Measurements from ENCODE around the gene HELZ2.

The HELZ2 gene

DNA sequence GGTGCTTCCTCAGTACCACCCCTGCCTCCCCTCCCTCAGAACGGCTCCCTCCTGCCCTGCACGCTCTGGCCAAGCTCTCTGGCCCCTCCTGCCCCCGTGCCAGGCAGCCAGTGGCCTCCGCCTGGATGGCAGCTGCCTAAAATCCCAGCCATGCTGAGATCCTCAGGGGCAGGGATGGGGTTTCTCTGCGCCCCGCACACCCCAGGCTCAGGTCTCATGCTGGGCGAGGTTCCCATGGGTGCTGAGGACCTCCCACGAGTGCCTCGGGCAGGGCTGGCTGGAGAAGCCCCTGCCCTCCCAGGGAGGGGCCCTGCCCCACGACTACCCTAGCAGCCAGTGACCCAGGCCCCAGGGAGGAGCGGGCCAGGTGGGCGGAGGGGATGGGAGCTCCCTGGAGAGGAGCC, 39.6 kb downstream of the HELZ2 start:
- H3K27ac ChIP-seq, result no peak overlapping the region

DNA sequence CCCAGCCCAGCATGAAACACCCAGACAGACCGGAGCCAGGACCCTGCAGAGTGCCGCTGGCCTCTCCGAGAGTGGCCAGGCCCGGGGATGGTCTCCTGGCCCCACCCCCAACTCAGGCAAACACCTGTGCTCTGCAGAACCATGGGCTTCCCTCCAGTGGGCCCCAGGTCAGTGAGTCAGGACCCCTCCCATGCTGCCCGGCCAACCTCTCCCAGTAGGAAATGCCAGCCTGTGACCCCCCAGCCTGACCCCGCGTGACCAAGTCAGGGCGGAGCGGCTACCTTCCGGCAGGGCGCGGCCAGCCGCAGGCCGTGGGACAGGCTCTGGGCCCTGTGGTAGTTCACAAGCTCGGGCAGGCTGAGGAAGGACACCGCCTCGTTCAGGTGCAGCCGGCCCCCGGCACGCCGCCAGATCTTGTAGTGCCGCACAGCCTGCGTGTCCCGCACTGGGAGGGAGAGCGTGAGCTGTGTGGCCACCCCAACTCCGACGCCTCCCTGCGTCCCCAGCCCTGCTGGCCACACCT, 40.1 kb downstream of the HELZ2 start:
- TF ChIP-seq, protein P1, sequence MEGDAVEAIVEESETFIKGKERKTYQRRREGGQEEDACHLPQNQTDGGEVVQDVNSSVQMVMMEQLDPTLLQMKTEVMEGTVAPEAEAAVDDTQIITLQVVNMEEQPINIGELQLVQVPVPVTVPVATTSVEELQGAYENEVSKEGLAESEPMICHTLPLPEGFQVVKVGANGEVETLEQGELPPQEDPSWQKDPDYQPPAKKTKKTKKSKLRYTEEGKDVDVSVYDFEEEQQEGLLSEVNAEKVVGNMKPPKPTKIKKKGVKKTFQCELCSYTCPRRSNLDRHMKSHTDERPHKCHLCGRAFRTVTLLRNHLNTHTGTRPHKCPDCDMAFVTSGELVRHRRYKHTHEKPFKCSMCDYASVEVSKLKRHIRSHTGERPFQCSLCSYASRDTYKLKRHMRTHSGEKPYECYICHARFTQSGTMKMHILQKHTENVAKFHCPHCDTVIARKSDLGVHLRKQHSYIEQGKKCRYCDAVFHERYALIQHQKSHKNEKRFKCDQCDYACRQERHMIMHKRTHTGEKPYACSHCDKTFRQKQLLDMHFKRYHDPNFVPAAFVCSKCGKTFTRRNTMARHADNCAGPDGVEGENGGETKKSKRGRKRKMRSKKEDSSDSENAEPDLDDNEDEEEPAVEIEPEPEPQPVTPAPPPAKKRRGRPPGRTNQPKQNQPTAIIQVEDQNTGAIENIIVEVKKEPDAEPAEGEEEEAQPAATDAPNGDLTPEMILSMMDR (conservative IDR thresholded peaks at IDR 0.05), result no peak
- no peak overlapping the region for H3K27ac ChIP-seq

More for the DNA sequence above, 39.6 kb downstream of the HELZ2 start:
- TF ChIP-seq, protein P1 (conservative IDR thresholded peaks at IDR 0.05), result no peak
- TF ChIP-seq ZFX (IDR thresholded peaks at IDR 0.05), result no peak

DNA sequence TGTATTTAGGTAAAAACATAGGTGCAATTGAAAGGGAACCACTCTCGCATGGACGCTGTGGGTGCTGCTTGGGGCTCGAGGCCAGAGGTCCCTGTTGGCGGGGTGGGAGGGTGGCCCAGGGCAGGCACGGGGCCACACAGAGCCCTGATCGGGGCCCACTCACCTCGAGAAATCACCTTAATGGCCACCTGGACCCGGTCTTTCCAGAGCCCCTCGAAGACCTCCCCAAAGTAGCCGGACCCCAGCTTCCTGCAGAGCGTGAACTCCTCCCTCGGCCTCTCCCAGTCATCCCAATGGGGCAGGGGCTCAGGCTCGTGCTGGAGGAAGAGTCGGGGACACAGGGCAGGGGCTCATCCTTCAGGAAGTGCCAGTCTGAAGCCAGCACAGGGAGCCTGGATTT, 40.7 kb downstream of the HELZ2 start:
- no peak overlapping the region for H3K27ac ChIP-seq
- no peak for TF ChIP-seq ZFX (IDR thresholded peaks at IDR 0.05)
- TF ChIP-seq, protein P1 (conservative IDR thresholded peaks at IDR 0.05), result no peak

GRCh38 chr20:63532449-63532971, 41.5 kb downstream of the HELZ2 start:
- TF ChIP-seq, protein P1 (conservative IDR thresholded peaks at IDR 0.05), result no peak
- TF ChIP-seq ZFX (IDR thresholded peaks at IDR 0.05), result no peak
- no peak overlapping the region for H3K27ac ChIP-seq

GRCh38 chr20:63531686-63532448, 42.2 kb downstream of the HELZ2 start:
- no peak overlapping the region for H3K27ac ChIP-seq
- TF ChIP-seq, protein P1 (conservative IDR thresholded peaks at IDR 0.05), result no peak
- TF ChIP-seq ZFX (IDR thresholded peaks at IDR 0.05), result no peak

DNA sequence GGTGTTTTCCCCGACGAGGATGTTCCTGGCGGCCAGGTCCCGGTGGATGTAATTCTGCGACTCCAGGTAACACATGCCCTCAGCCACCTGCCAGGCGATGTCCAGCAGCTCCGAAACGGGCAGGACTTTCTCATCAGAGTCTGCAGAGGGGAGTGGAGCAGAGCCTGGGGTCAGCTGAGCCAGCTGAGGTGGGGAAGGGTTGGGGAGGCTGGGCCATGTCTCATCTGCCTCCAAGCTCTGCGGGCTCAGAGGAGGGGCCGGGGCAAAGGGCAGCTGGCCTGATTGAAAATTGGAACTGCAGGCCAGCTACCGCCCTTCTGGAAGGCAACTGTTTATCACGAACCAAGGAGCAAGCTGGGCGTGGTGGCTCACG, 43.3 kb downstream of the HELZ2 start:
- TF ChIP-seq, protein P1 (conservative IDR thresholded peaks at IDR 0.05), result no peak
- no peak for TF ChIP-seq ZFX (IDR thresholded peaks at IDR 0.05)
- no peak overlapping the region for H3K27ac ChIP-seq
